ENCODE measurements around the gene SEMA3D. TPM values are rescaled to one million over a fixed set of nuclear protein-coding genes. Genes with fewer than 3 reads are reported as not detected.

Gene SEMA3D
- total RNA-seq, 1 donor from 2014 or later: 15.9 TPM

DNA sequence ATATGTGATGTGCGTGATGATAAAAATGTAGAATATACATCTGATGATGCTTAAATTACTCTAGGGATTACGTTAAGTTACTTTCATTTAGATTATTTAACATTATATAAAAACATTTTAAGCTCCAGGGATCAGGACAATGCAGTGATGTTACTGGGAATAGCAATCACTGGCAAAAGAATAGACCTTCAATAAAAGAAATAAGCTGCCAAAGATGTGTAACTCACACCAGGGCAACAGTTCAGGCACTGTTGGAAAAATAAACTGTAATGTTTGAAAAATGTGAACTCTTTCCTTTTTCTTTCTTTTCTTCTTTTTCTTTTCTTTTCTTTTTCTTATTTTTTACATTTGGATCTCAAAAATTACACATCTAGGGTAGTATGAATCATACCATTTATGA is 131.7 kb downstream of the SEMA3D start:
- no peak for ATAC-seq
- intact Hi-C loops (cut with DNase I): no loop called here
- DNase-seq (ENCODE audit: low spot score): no peak

DNA sequence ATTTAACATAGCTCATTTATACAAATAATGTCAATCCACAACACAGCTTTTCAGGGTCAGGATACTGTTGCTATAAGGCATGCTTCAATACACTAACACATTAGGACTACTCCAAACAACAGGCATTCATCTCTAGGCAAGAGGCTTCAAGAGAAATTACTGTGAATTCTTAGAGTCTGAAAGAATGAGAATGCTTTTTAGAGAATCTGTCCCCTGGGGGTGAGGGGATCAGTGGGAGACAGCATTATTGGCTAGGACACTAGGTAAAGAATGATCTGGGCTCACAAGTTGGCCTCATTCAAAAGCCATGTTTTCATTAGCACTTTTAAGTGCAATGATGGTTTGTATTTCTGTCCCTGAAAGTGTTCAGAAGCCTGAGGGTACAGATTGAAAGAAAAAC is 132.6 kb downstream of the SEMA3D start:
- intact Hi-C loops (cut with DNase I): no loop called here
- no peak for DNase-seq (ENCODE audit: low spot score)
- ATAC-seq: no peak

DNA sequence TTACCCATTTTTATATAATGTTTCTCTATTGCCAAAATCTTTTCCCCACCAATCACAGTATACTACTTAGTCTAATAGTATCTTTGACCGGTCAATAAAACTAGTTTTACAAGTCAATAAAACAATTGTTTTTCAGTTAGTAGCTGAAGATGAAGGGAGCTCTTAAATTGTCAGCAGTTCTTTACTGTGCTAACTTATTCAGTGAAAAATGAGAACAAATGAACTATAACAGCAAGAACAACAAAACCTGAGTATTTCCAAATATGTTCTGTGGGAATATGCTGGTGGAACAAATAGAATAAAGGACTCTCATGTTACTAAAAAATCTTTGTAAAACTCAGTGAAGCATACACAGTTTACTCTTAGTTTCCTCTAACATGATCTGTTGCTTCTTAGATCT is 134.0 kb downstream of the SEMA3D start:
- intact Hi-C loops (cut with DNase I): no loop called here
- ATAC-seq (no peak), DNase-seq (ENCODE audit: low spot score) (no peak)

DNA sequence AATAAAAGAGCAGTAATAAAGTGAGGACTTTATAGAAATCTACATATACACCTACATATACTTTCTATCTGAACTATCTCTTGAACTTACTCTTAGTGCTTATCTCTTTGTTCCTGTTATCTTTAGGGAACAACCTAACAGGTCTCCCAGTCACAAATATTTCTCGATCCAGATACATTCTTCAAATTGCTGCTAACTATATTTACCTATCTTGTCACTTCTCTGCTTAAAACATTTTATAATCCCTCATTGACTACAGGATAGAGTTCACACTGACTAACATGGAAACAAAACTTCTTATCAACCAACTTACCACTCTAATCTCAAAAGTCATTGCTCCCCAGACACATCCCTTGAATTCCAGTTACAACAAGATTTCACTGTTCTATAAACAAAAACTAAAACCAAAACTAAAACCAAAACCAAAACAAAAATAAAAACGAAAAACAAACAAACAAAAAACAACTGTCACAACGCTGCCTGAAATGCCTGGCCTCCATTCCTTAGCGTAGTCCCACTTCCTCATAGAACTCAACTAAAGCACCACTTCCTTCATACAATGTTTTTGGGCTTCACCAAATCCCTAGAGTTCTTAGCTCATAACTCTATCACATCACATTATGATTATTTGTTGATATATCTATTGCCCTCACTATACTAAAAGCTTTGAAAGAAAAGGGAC is 134.7 kb downstream of the SEMA3D start:
- ATAC-seq: no peak
- intact Hi-C loops (cut with DNase I): no loop called here
- no peak for DNase-seq (ENCODE audit: low spot score)

DNA sequence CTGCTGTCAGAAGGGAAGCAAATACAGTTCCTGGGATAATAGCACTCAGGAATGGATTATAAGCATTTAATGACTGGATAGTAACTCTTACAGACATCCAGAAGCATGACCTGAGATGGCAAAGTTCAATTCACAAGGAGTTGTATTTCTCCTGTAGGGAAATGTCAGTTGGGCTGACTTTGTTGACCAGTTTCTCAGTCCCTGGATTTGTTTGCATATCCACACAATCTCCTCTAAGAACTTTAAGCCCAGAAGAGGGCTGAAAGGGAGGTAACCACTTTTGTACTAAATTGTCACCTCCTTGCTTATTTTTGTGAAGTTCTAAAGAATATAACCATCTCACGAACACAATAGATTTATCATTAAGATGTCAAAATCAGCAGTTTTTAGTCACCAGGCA is 140.3 kb downstream of the SEMA3D start:
- DNase-seq (ENCODE audit: low spot score) (no peak), ATAC-seq (no peak)
- intact Hi-C loops (cut with DNase I): no loop called here

GRCh38 chr7:85041605-85042216 is 145.1 kb downstream of the SEMA3D start:
- intact Hi-C loops (cut with DNase I): no loop called here
- peak; percentile 81 for ATAC-seq
- peak; percentile 83 for DNase-seq (ENCODE audit: low spot score)

GRCh38 chr7:85039196-85039923 is 147.5 kb downstream of the SEMA3D start:
- ATAC-seq: no peak
- intact Hi-C loops (cut with DNase I): loop anchor here (5.0 kb wide), 1 partner anchor 253 kb away; no protein-coding TSS in a partner anchor

GRCh38 chr7:85038466-85038865 is 148.4 kb downstream of the SEMA3D start:
- no peak for ATAC-seq
- intact Hi-C loops (cut with DNase I): loop anchor here (5.0 kb wide), 1 partner anchor 254 kb away; no protein-coding TSS in a partner anchor

More at GRCh38 chr7:85039196-85039923, 147.5 kb downstream of the SEMA3D start:
- no peak for DNase-seq (ENCODE audit: low spot score)

DNA sequence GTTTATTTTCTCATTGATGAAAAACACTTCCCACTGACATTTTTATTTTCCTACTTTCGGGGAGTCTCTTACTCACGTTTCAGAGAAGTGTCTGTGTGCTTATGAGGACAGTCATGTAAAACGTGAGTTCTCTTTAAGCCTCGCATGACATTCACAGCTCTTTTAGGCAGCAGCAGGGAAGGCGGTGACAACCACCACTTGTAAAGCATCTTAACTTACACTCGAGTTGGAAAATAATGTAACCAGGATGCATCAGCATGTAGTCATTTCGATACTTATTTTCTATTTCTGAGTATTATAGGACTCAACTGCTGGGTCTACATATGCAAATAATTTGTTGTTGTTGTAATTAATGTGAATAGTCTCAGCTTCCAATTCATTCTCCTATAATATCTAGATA is 153.6 kb downstream of the SEMA3D start:
- no peak for DNase-seq (ENCODE audit: low spot score)
- intact Hi-C loops (cut with DNase I): no loop called here
- no peak for ATAC-seq

More at GRCh38 chr7:85038466-85038865, 148.4 kb downstream of the SEMA3D start:
- DNase-seq (ENCODE audit: low spot score): no peak

- DNase-seq (ENCODE audit: low spot score): no peak
- ATAC-seq: no peak
- intact Hi-C loops (cut with DNase I): no loop called here
These were observed 155.4 kb downstream of the SEMA3D start for GRCh38 chr7:85031475-85031874.

GRCh38 chr7:85030893-85031292 is 156.0 kb downstream of the SEMA3D start:
- DNase-seq (ENCODE audit: low spot score) (no peak), ATAC-seq (no peak)
- intact Hi-C loops (cut with DNase I): no loop called here

DNA sequence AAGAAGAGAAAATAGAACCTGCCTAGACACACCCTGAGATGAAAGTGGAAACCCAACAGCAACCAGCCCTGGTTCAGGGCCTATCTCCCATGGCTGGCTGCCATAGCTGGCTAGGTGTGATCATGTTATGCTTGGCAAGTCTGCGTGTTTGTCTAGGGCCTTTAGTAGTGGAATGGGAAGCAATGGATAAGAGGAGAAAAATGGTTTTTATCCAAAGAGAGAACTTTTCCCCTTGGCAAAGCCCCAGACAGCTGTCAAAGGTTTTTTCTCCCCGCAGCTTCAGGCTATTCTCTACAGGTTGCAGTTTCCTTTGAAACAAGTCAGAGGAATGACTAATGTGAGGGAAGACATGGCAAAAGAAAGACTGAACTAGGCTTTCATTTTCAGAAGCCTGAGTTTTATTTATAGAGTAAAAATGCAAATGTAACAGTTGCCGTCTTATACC is 161.5 kb downstream of the SEMA3D start:
- intact Hi-C loops (cut with DNase I): loop anchor here (10.0 kb wide), 1 partner anchor 1051 kb away; no protein-coding TSS in a partner anchor
- ATAC-seq (peak; percentile 83), DNase-seq (ENCODE audit: low spot score) (peak; percentile 62)

DNA sequence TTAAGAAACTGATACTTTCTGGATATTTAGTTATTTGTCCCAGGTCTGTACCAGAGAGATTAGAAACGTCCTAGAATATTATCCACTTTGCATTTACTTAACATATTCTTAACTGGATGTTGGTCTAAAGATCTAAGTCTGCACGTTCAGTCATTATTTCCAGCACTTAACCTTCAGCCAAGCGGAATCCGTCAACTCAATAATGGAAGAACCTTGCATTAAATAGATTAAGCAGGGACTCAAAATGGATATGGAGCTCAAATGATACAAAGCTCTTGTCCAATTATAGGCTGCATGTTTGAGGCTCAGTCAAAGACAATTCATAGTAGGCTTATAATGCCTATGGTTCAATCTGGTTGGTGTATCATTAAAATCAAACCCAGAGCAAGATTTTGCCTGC is 162.9 kb downstream of the SEMA3D start:
- ATAC-seq: no peak
- intact Hi-C loops (cut with DNase I): loop anchor here (10.0 kb wide), 1 partner anchor 1049 kb away; no protein-coding TSS in a partner anchor
- DNase-seq (ENCODE audit: low spot score): no peak

DNA sequence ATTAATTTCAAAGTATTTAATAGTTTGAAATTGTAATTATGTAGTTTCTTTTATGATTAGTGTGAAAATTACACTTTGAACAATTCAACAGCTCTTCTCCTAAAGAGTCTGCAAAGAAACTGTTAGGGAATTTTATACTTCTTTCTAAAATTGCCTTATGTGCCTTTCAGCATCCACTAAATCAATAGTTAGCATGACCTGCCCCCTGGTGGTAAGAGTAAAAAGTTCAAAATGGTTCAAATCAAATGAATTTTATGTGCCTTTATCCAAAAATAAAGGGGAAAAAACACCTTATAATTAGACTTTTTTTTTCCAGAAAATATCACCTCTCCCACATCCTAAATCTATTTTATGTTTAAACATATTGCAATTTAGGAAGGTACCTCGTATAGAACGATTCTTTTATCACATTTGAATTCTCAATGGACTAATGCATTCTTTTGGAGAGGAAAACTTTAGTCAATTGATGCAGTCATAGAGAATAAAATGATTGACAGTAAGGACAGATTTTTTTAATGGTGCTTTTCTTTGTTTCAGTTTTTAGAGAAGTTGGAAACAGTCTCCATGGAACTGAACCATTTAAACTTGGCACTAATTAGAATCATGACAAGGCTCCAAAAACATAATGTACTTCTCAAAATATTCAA is 163.7 kb downstream of the SEMA3D start:
- ATAC-seq (peak; percentile 46), DNase-seq (ENCODE audit: low spot score) (no peak)
- intact Hi-C loops (cut with DNase I): loop anchor here (10.0 kb wide), 1 partner anchor 1048 kb away; no protein-coding TSS in a partner anchor

- intact Hi-C loops (cut with DNase I): loop anchor here (10.0 kb wide), 1 partner anchor 1047 kb away; no protein-coding TSS in a partner anchor
These were observed 164.7 kb downstream of the SEMA3D start for GRCh38 chr7:85022064-85022697.

GRCh38 chr7:85021101-85021704 is 165.7 kb downstream of the SEMA3D start:
- ATAC-seq (no peak), DNase-seq (ENCODE audit: low spot score) (no peak)
- intact Hi-C loops (cut with DNase I): loop anchor here (10.0 kb wide), 1 partner anchor 1046 kb away; no protein-coding TSS in a partner anchor

More at GRCh38 chr7:85022064-85022697, 164.7 kb downstream of the SEMA3D start:
- DNase-seq (ENCODE audit: low spot score): no peak
- no peak for ATAC-seq

DNA sequence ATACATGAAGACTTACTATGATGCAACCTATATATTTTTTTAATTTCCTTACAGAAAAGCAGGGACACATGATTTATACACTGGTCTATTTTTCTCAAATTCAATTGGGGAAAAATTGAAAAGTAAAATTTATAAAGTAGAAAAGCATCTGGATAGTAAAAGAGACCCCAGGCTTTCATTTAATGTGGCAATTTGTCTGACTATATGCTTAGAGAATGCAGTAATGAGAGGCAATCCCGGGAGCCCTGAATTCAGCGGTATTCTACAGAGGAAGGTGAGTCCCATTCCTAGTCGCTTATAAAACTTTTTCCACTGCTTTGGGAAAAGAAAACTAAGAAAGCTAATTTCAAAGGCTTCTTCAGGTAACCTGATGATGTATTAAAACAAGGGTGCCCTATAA is 167.1 kb downstream of the SEMA3D start:
- no peak for ATAC-seq
- intact Hi-C loops (cut with DNase I): loop anchor here (10.0 kb wide), 1 partner anchor 1045 kb away; no protein-coding TSS in a partner anchor
- no peak for DNase-seq (ENCODE audit: low spot score)

- ATAC-seq (no peak), DNase-seq (ENCODE audit: low spot score) (no peak)
- intact Hi-C loops (cut with DNase I): no loop called here
These were observed 167.7 kb downstream of the SEMA3D start for GRCh38 chr7:85019176-85019575.

Data from sciatic nerve (tissue), 2 donors.